Midbrain (tissue), 1 donor: ENCODE results near the gene CHD2.
A peak's percentile ranks its signal among the peaks of the same experiment; 100 is the strongest.

Source experiments
- DNase-seq: peaks from one replicate; lab custom pipeline; 2025; lab: John Stamatoyannopoulos, UW

Gene CHD2

DNA sequence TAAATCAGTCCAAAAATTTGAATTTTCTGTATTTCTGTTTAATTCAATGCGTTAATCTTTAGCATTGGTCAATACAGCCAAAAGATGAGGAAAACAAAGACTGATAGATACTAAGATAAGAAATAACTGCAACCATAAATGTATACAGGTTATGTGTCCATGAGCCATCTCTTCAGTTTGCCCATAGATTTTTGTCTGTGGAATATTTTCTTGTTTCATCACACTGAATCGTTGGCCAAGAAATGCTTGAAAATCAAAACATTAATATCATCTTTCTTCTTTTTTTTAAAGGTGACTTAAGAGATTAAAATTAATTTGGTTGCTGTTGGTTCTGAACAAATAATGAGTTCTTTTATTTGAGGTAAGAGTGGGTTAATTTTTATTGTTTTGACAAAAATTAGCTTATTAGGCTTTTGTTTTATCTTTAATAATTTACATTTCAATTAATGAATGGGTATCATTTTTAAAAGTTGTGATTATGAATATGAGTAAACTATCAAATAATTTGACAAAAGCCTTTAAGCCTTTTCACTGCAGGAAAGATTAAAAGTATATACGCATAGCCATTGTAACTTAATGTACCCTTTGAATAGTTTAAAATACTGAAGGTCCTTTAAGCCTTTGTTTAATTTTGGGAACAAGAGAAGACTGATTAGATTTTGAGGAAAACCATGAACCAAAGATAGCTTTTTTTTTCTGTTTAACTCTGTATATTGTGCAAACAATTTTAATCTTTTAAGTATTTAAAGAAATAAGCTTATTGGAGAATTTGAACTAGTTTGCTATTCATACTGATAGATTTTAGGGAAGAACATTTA lies 14.7 kb upstream of the CHD2 start:
- DNase-seq: no peak

DNA sequence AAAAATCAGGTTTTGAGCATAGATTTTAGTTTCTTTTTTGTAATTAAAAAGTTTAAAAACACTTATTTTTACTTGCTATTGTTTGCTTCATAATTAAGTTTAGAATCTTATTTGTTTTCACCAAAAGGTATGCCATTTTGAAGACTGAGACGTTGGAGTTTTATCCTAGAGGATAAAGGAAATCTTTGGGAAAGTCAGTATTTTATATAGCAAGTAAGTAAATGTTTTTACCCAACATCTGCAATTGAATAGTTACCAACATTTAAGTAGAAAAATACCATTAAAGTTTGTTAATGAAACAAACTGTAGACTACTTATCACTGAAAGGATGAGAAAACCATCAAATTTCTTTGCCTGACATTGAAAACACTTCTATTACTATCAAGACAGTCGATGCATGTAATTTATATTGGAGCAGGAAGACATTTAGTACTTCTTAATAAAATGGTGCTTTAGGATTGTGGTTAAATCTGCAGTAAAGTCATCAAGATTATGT lies 14.0 kb upstream of the CHD2 start:
- DNase-seq: no peak

DNA sequence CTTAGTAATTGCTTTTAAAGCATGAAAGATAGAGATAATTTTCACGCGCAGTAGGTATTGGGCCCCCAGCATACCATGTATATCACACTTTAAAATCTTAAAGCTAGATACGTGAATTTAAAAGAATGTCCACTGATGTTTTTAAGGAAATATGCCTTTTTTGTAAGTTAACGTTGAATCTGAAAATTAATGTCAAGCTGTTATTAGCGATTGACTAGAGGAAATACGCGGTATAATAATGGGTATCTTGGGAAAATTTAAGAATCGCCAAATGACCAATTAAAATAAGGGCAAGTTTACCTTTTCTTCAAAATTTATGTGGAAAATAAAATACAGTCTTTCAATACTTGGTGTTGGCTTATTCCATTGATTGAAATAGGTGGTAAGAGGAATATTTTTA lies 13.3 kb upstream of the CHD2 start:
- DNase-seq: no peak

DNA sequence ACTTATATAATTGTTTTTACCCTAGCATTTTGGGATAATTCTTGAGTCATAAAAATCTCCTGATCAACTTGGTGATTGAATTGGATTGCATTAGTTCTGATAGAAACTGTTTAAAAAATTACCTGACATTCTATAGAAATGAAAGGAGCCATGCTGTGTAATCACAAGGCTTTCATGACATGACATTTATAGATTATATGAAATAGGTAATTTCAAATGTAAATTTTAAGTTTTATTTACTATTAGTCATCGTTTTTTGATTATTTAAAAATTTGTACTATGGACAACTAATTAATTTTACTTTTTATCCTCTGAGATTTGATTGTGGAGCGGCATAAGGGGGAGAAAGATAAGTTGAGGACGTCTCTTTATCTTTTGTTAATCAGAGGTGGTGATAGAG lies 12.3 kb upstream of the CHD2 start:
- DNase-seq: no peak

DNA sequence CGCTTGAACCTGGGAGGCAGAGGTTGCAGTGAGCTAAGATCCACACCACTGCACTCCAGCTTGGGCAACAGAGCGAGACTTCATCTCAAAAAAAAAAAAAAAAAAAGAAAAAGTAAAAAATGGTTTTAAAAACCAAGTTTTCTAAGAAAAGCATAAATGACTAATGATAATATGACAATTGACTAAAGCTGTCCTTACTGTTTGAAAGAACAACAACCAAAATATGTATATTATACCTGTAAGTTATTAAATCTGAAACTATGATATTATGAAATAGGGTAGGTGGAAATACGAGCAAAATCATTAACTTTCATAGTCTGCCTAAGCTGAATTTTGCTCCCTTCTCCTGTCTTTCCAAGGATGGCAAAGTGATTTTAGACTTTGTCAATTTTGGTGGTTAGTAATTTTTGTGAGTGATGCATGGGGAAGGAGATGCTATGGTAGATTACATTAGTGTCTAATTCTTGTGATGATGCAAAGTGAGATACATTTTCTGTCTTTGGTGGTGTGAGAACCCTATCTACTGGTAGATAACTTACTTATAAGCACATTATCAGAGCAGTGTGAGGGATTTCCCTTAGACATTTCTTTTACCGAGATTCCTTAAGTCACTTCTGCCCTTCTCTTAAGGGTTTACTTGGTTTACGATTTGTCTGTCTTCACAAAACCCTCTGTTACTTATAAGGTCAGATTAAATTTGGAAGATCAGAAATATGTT lies 10.6 kb upstream of the CHD2 start:
- no peak for DNase-seq

DNA sequence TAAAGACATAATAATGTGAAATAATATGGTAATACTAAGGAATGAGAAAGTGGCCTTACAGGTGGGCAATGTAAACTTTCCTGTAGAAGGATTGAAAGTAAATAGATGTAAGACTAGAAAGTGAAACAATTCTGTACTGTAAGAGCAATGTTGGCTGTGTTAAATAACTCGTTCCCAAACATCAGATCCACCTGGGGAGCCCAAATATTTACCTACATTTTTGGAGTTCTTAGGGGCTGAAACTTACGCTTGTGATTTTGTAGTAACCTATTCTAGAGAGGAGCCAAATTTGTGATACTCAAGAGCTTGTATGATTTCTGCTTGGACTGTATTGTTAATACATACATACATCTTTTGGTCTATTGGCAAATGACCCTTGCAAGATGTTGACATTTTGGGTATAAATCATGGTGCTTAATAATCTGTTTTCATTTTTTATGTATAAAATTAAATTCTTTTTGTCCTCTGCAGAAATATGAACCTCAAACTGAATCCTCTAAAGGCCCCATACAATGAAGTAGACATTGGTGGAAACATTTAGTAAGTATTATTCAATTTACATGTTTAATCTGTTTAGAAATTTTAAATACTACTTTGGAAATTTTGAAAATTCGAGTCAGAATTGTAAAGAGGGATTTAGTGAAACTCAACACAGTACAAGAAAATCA lies 8.5 kb upstream of the CHD2 start:
- DNase-seq: no peak

DNA sequence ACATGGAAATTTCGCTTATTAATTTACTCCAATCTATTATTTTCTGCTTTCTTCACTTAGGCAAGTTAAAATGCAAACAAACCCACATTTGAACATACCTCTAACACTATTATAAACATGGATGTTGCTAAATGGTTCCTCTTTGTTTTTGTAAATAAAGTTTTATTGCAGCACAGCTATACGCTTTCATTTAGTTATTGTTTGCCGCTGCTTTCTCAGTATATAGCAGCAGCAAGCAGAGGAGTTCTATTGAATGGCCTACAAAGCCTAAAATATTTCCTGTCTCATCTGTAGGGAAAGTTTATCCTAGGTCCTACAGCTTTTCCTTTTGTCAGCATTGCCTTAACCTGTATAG lies 7.9 kb upstream of the CHD2 start:
- DNase-seq: no peak

DNA sequence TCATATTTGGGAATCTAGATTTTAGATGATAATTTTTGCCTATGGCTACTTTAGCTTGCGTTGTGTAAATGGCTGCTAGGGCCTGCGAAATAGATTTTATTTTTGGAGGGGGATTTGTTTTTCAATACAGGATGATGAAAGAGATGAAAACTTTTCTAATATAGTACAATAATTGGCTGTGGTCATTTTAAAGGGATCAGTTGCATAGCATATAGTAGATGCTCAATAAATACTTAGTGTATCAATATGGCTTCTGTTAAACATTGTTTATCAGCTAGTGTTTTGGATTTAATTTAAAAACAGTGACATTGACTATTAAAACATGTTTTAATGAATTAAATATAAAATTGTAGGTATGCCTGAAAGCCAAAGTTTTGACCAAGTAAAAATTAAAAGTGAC lies 6.9 kb upstream of the CHD2 start:
- DNase-seq: no peak

DNA sequence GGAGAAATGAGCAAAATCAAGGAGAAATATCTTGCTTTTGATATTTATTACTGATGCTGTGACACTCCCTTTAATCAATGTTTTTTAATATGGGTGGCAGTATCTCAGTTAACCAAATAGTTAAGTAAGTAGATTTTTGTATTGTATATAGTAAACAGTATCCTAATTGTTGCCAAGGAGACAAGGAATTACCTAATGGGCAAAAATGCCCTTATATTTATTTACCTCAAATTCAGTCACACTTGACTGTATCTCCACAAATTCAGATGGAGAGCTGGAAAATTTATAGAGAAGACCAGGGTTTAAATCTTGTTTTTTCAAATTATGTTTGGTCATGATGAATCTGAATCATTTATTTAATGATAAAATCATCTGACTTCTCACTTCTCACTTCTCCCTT lies 3.6 kb upstream of the CHD2 start:
- DNase-seq: no peak

DNA sequence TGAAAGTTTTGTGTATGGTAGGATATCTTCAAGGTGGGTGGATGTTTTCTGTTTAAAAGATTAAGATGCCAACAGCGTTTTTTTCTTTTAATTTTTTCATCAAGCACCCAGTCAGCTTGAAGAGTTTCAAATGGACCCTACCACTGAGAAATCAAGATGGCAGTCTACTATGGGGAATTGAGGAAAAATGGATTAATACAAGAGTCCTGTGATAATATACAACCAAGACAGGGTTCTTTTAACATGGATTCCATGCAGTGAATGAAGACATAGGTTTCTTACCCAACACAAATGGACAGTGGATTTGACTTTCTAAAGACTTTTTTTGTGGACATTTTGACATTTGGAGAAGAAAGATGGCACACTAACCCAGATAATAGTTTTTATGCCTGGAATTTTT lies 2.5 kb upstream of the CHD2 start:
- DNase-seq: no peak

DNA sequence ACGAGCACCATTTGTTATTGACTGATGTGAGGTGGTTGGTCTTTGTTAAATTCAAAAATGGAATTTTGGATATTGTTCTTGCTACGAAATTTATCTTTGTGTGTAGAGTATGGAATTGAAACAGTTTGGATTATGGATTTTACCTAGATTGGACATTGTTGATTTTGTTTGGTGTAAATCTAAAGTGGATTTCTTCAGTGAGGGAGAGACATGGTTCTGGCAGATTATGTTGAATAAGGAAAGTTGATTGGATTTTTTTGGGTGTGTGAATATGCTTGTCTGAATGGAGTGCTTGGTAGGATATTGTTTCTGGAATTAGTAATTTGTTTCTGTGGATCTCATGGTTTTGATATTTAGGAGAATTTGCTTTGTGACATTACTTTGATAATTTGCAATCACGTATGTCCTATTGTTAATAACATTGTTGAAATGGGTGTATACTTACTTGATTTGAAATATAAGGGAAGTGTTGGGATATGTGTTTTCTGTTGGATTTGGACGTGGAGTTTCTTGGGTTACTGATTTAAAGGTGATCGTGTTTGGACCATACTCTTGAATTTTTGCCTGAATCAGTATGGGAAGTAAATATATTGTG lies 1.0 kb upstream of the CHD2 start:
- DNase-seq: no peak

DNA sequence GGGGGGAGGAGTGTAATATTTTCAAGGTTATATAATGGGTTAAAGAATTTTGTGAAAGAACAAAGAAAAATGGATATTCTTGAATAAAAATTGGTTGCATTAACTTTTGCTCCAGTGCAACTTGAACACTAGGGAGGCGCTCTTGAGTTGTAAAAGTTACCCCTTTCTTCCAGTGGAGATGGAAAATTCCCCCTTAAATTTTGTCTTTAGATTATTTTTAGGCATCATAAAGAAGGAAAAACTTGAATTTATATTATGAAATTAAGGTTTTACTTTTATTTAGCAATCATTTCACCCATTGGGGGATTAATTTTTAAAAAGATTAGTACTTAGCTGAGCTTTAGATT lies 550 bp upstream of the CHD2 start:
- no peak for DNase-seq

DNA sequence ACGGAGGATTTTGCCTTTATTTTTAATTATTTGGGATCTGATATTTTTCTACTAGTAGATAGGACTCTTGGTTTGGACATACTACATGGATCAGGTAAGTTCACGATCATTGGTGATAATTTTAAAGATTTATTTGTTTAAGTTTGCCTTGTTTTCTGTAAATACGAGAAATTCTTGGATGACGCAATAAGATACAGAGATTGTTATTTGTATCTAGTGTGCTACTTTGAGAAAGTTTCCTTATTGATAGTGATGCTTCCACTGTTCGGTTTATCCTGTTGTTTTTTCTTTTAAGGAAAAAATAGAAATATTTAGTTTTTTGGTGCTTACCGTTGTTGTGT lies 577 bp downstream of the CHD2 start:
- no peak for DNase-seq

DNA sequence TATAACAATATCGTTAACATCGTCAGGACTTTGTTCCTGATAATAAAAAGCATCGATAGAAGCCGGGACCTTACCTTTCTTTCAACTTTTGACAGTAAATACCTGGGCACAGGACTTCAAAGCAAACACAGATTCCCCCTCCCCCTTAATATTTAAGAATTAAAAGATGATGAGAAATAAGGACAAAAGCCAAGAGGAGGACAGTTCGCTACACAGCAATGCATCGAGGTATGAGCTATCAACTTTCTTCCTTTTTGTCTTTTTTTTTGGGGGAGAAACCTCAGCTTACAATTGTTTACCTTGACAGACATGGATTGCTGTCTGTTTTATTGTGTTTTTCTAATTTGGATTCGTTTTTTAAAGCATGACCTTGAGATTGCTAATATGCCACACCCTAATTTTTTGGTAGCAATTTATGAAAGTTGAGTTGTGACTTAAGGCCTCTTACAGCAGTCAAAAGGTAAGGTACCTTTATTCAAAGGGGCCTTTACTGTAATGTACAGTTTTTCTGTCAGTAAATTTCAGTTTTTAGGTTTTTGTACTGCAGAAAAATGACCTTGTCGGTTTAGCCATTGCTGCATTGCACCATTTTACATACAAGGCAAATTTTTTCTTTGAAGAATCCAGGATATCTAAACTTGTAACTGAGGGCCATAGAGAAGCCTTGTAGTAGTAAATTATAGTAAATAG lies 1.1 kb downstream of the CHD2 start:
- no peak for DNase-seq

DNA sequence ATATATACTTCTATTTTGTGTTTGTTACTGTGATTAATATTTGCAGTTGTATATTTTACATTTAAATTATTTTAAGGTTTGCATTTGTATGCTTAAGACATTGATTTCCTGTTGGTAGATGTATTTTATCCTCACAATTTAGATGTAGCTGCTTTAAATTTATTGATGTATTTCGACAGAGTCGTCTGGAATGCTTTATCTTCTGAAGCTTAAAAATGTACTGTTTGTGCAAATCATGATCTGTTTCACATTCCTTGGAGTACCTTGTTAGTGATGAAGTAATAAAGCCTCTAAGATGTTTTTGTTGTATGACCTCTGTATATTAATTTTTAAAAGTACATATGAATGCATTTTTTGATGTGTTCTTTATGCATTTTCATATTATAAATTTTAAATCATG lies 1.9 kb downstream of the CHD2 start:
- no peak for DNase-seq

DNA sequence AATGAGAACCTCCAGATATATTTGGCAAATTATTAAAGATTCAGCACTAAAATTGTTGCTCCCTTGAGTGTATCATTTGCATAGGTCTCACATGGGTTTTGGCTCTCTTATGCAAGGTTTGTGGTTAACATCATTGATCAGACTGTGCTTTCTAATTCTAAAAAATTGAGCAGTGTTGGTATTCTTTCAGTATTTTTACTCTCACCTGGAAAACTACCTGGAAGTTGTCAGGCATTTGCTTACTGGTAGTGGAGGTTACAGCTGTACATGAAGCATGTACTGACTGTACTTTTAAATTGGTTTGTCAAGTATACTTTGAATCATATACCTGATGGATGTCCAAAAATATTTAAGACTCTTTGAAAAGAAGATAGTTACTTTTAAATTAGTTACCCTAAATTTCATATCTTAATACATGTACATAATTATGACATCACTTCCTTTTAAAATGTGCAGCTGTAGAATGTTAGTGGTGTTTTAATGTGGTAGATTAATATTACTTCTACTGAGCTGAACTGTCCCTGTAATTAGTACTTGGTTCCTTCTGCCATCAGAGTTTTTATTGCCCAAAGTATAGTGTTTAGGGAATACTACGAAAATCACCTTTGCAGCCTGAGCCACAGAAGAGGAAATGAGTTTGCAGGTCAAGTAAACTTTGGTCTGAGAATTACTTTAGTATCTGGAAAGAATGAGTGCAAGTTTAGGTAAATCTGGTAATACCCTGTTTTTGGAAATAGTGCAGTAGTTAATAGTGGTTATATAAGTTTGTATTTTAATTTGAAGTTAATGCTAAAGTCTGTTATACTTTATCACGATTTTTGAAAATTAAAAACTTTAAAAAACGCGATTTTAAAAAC lies 2.8 kb downstream of the CHD2 start:
- DNase-seq: no peak

DNA sequence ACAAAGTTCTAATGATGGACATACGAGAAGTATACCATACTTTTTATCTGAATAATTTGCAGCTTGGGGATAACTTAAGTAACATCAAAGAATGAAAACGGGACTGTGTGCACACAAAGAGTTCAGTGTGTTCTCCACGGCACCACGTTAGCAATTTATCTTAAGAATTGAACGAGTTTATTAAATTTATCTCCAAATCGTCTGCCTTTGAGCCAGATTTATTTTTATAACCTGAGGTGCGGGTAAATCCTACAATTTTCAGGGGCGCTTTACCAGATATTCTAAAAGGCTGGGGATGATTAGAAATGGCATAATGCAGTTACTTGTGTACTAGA lies 3.5 kb downstream of the CHD2 start:
- DNase-seq: no peak

DNA sequence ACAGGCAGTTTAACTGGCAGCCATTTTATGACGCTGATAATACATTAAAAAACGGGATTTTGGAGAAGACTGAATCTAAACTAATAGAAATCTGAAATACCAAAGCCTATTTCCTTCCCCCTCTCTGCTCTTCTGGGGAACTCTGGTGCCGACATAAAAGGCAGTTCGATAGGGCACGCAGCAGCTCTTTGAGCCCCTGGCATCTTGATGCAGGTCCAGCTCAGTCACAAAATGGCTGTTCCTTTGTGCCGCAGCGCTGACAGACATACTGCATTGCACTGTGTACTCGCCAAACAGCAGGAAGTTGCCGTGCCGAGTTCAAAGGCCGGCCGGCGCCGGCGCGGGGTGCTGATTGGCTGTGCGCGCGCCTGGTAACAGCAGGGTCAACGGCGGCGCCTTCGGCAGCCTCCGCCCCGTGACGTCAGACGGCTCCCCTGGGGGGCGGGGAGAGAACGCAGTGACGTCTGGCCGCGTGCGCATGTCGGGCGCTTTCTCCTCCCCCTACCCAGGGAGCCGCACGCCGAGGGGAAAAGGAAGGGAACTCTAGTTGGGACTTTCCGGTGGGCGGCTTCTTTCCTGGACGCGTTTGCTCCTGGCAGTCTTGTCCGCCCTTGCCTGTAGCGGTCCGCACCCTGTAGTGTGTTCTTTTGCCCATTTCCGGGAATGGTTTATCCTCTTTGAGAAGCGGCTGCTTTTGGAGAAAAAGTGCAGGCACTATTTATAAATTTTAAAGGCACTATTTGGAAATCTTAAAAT lies 4.0 kb downstream of the CHD2 start:
- peak; percentile 99 for DNase-seq

DNA sequence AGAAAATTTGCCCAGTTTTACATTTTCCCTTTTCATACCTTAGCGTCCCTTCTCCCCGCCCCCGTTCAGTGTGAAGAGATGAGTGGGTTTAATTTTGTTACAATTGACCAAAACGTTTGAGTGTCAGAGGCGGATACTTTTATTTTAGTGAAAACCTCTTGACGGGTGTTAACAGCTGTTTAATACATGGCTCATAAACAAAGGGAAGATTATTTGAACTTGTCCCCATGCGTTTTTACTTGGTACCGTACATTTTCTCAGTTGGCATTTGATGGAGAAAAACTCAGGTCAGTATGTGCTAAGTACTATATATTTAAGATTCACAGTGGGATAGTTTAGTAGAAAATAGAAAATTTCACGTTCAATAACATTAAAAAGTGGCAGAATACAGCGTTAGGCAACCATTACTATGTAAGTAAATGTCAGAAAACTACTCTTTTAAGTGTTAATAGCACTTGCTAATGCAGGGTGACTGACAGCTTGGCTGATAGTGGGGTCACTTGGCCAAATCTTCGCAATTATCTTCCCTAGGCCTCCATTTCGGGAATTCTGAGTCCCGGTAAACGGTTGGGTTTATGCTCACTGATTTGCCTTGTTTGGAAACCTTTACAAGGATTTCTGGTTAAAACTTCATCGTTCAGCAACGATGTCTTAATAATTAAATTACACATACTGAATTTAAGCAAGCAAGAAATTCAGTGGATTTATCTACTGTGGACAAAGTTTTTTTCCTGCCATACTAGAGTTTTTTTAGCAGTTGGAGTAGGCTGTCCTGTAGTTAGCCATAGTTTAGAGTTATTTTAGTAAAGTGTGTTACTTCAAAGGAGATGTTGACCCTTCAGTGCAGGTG lies 4.8 kb downstream of the CHD2 start:
- peak; percentile 35 for DNase-seq

DNA sequence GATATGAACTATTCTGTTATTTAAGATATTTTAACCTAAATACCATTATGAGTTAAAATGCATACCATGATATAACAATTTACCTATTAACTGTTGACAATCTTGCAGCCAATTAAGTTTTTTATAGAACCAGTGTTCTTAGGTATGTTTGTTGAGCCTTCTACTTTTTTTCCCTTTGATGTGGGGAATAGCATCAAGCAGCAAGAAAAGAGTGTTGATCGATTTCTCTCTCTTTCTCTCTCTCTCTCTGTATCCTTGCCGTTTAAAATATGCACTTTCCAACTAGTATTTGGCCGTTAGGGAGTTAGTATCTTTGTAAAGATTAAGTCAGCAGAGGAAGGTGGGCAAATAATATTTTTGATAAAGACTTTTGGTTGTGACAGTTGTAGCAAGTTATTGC lies 5.9 kb downstream of the CHD2 start:
- DNase-seq: no peak
